ENCODE measurements around the gene SEMA5A.
A peak's percentile ranks its signal among the peaks of the same experiment; 100 is the strongest.

Gene SEMA5A

DNA sequence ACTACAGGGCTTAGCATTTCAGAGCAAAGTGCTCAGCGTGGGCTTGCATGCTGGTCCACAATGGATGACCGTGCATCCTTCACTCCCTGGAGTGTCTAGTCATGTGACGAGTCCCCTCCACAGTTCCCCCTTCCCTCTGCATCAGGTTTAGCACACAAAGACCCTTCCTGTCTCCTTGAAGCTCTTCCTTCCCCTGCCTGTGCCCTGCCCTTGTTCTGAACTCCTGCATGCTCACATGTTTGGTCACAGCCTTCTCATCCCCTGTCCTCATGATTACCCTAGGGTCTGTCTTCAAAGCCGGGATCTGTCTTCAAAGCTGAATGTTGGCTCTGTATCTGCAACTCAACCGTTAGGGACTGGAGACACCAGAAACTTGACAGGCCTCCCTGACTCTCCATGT, 388.9 kb downstream of the SEMA5A start:
- no peak for DNase-seq
- TF ChIP-seq GATA1 (IDR thresholded peaks at IDR 0.05; ENCODE audit: low read depth, low read length): no peak
- TF ChIP-seq POLR2A (IDR thresholded peaks at IDR 0.05; ENCODE audit: low read length): no peak

DNA sequence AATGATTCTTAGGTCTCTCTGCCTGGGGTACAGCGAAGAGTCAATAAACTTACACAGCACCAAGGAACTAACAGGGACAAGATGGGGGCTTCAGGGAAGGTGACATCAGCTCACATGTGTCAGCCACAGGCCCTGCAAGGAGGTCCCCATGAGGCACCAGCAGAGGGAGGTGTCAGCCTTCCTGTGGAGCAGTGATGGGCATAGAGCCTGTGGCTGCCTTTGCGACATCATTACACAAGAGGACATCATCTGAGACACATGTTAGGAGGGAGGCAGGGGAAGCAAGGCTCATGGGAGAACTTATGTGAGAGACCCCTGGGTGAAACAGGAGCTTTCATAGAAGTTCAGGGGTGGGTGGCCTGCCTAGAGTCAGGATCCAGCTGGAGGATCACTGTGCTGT, 389.6 kb downstream of the SEMA5A start:
- peak; percentile 17 to 23 for DNase-seq
- TF ChIP-seq GATA1 (IDR thresholded peaks at IDR 0.05; ENCODE audit: low read depth, low read length): no peak
- no peak for TF ChIP-seq POLR2A (IDR thresholded peaks at IDR 0.05; ENCODE audit: low read length)

- TF ChIP-seq GATA1 (IDR thresholded peaks at IDR 0.05; ENCODE audit: low read depth, low read length) (no peak), POLR2A (IDR thresholded peaks at IDR 0.05; ENCODE audit: low read length) (no peak)
- no peak for DNase-seq
Observed at GRCh38 chr5:9151684-9152427, 394.0 kb downstream of the SEMA5A start.

GRCh38 chr5:9149988-9150387, 395.9 kb downstream of the SEMA5A start:
- no peak for TF ChIP-seq POLR2A (IDR thresholded peaks at IDR 0.05; ENCODE audit: low read length)
- no peak for TF ChIP-seq GATA1 (IDR thresholded peaks at IDR 0.05; ENCODE audit: low read depth, low read length)
- DNase-seq: no peak

GRCh38 chr5:9148242-9148641, 397.6 kb downstream of the SEMA5A start:
- TF ChIP-seq GATA1 (IDR thresholded peaks at IDR 0.05; ENCODE audit: low read depth, low read length): no peak
- TF ChIP-seq POLR2A (IDR thresholded peaks at IDR 0.05; ENCODE audit: low read length): no peak
- no peak for DNase-seq

GRCh38 chr5:9140711-9141110, 405.2 kb downstream of the SEMA5A start:
- no peak for DNase-seq
- no peak for TF ChIP-seq GATA1 (IDR thresholded peaks at IDR 0.05; ENCODE audit: low read depth, low read length)
- no peak for TF ChIP-seq POLR2A (IDR thresholded peaks at IDR 0.05; ENCODE audit: low read length)

GRCh38 chr5:9140202-9140601, 405.7 kb downstream of the SEMA5A start:
- TF ChIP-seq GATA1 (IDR thresholded peaks at IDR 0.05; ENCODE audit: low read depth, low read length) (no peak), POLR2A (IDR thresholded peaks at IDR 0.05; ENCODE audit: low read length) (no peak)
- DNase-seq: no peak

DNA sequence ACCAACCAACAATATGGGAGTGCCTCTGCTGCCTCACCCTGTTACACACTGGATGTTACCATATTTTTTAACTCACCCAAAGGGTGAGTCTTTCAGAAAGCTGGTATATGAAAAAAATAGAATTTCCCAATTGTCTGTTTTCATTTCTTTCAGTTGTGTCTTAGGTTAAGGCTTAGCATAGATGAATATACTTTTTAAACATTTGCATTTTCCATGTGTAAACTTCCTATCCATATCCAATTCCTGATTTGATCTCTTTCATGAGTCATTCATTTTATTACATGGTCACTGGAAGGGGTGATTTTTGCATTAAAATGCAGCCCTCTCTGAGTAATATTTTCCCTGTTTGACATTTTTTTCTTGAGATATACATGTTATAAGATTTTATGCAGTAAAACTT, 406.5 kb downstream of the SEMA5A start:
- no peak for DNase-seq
- TF ChIP-seq GATA1 (IDR thresholded peaks at IDR 0.05; ENCODE audit: low read depth, low read length) (no peak), POLR2A (IDR thresholded peaks at IDR 0.05; ENCODE audit: low read length) (no peak)

DNA sequence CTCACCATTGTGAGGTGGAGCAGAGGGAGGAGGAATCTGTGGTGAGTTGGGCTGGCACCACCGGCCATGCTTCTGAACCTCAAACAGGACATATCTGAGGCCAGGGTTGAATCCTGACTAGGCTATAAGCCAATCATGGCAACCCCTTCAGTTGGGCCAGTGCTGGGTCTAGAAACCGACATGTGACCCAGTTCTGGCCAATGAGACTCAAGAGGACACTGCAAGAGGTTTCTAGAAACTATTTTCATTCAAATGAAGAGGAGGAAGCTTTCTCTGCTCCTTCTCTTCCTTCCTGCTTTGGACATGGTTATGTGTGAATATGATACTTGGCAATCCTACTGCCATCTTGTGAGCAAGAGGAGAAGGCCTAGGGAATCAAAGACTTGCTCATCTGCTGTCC, 417.7 kb downstream of the SEMA5A start:
- TF ChIP-seq POLR2A (IDR thresholded peaks at IDR 0.05; ENCODE audit: low read length) (no peak), GATA1 (IDR thresholded peaks at IDR 0.05; ENCODE audit: low read depth, low read length) (no peak)
- no peak for DNase-seq

DNA sequence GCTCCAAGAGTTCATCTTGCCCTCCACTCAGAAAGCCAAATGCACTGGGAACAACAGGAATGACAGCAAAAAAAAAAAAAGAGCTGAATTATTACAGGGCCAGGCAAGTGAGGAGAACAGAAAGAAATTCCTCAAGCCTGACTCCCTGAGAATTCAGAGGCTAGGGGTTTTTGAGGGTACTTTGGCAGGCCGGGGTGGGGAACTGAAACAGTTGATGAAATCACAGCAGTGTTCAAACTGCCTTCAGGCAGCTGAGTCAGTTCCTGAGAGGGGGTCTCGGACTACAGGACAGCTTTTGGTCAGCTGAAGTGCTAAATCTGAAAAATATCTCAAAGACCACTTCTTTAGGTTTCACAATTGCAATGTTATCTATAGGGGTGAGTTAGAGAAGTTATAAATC, 419.4 kb downstream of the SEMA5A start:
- DNase-seq: no peak
- no peak for TF ChIP-seq GATA1 (IDR thresholded peaks at IDR 0.05; ENCODE audit: low read depth, low read length)
- no peak for TF ChIP-seq POLR2A (IDR thresholded peaks at IDR 0.05; ENCODE audit: low read length)

DNA sequence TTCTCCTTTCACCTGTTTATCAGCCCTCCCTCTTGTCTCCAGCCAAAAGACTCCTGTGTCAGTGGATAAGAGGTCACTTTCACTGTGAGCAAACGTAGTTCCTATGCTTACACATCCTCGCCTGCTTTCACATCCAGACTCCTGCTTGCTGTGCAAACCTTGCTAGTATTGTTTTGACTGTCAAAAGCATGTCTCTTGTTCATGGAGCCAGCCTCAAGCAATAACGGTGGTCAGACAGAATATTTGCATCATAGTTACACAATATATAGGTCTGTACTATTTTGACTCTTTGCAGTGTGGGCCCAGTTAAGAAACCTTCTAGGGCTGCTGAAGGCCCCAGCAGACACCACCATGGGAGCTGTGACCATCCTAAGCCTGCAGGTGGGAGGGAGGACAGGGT, 420.0 kb downstream of the SEMA5A start:
- DNase-seq: no peak
- no peak for TF ChIP-seq GATA1 (IDR thresholded peaks at IDR 0.05; ENCODE audit: low read depth, low read length)
- no peak for TF ChIP-seq POLR2A (IDR thresholded peaks at IDR 0.05; ENCODE audit: low read length)

DNA sequence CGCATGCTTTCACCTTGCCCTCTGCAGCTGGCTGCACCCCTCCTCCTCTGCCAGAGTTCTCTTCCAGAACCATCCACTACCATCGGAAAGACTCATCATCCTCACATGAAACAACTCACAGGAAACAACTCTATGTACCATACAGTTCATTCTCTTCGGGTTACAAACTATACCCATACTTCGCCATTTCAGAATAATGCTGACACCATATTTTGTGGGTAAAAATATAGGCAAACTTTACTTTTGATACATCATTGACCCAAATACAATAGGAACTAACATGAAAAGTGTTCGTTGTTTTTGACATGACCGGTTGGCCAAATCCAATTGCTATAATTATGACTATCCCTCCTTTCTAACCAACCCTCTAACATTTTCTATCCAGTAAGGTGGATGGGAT, 421.0 kb downstream of the SEMA5A start:
- no peak for DNase-seq
- TF ChIP-seq POLR2A (IDR thresholded peaks at IDR 0.05; ENCODE audit: low read length) (no peak), GATA1 (IDR thresholded peaks at IDR 0.05; ENCODE audit: low read depth, low read length) (no peak)

DNA sequence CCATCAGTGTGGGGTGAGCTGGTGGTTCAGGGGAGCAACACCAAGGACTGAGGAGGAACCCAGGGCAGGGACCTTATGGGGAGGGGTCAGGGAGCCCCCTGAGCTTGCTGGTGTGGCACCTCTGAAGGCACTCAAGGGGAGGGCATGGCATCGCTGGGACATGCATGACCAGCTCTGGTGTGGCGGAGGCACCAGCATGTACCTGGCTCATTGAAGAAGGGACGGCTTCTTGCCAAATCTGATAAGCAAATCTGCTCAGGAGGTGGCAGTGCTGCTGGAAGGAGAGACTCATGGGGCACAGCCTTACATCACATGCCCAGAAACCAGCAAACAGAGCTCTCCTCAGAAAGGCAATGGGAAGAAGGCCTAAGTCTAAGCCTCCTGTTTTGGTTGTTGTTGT, 421.8 kb downstream of the SEMA5A start:
- no peak for DNase-seq

GRCh38 chr5:9122528-9122927, 423.3 kb downstream of the SEMA5A start:
- DNase-seq: no peak
- no peak for TF ChIP-seq GATA1 (IDR thresholded peaks at IDR 0.05; ENCODE audit: low read depth, low read length)
- TF ChIP-seq POLR2A (IDR thresholded peaks at IDR 0.05; ENCODE audit: low read length): no peak

More for the DNA sequence above, 421.8 kb downstream of the SEMA5A start:
- TF ChIP-seq GATA1 (IDR thresholded peaks at IDR 0.05; ENCODE audit: low read depth, low read length) (no peak), POLR2A (IDR thresholded peaks at IDR 0.05; ENCODE audit: low read length) (no peak)

GRCh38 chr5:9121597-9121996, 424.3 kb downstream of the SEMA5A start:
- DNase-seq: no peak
- TF ChIP-seq GATA1 (IDR thresholded peaks at IDR 0.05; ENCODE audit: low read depth, low read length): no peak
- TF ChIP-seq POLR2A (IDR thresholded peaks at IDR 0.05; ENCODE audit: low read length): no peak

Measured in erythroblast (primary cell).